Measurements from ENCODE around the gene MELTF.
A peak's percentile ranks its signal among the peaks of the same experiment; 100 is the strongest.

MELTF gene

GRCh38 chr3:197008436-197009209 lies 21.0 kb downstream of the MELTF start:
- no peak for DNase-seq

- DNase-seq: no peak
These were observed 21.7 kb downstream of the MELTF start for GRCh38 chr3:197007953-197008352.

GRCh38 chr3:197007296-197007940 lies 22.2 kb downstream of the MELTF start:
- DNase-seq: no peak

GRCh38 chr3:197006860-197007259 lies 22.8 kb downstream of the MELTF start:
- no peak for DNase-seq

- no peak for DNase-seq
These were observed 23.2 kb downstream of the MELTF start for GRCh38 chr3:197006446-197006845.

GRCh38 chr3:197003461-197004385 lies 25.9 kb downstream of the MELTF start:
- DNase-seq: no peak

GRCh38 chr3:197002701-197003454 lies 26.7 kb downstream of the MELTF start:
- peak; percentile 32 for DNase-seq

GRCh38 chr3:197001972-197002700 lies 27.5 kb downstream of the MELTF start:
- DNase-seq: no peak

GRCh38 chr3:197001106-197001971 lies 28.3 kb downstream of the MELTF start:
- no peak for DNase-seq

- no peak for DNase-seq
These were observed 29.4 kb downstream of the MELTF start for GRCh38 chr3:197000211-197000610.

- DNase-seq: no peak
These were observed 30.5 kb downstream of the MELTF start for GRCh38 chr3:196998966-196999760.

GRCh38 chr3:196997311-196997710 lies 32.3 kb downstream of the MELTF start:
- no peak for DNase-seq

GRCh38 chr3:196996454-196997265 lies 33.0 kb downstream of the MELTF start:
- DNase-seq: no peak

- no peak for DNase-seq
These were observed 33.8 kb downstream of the MELTF start for GRCh38 chr3:196995646-196996355.

- no peak for DNase-seq
These were observed 34.6 kb downstream of the MELTF start for GRCh38 chr3:196995027-196995426.

GRCh38 chr3:196994056-196994455 lies 35.6 kb downstream of the MELTF start:
- DNase-seq: no peak

- DNase-seq: no peak
These were observed 37.1 kb downstream of the MELTF start for GRCh38 chr3:196992461-196993065.

Data from NCI-H446 treated with DMSO at 0.1 percent for 48 hours (cell line).